PC-3 (cell line): ENCODE data around the gene COPG2.
"Not testable (repeated sequence)": the region's sequence is repeated elsewhere in the genome, so short reads cannot be mapped to it uniquely, and the experiment has no call there.

ENCODE experiments used
- CTCF ChIP-seq: fragments of 300-600 bp; sonication (generic); conservative IDR thresholded peaks from 2 replicates; pipeline ENCODE4 v1.5.1; 2017; ENCODE audit warnings: antibody characterized with exemption, low read depth, mild to moderate bottlenecking, low read length
- EZH2 ChIP-seq: fragments of 300-600 bp; sonication (generic); IDR thresholded peaks from one replicate; pipeline ENCODE4 v1.6.1; 2017; ENCODE audit warnings: antibody characterized with exemption, mild to moderate bottlenecking, low read length; ENCODE audit not compliant: unreplicated experiment

GRCh38 chr7:130585932-130586331 is 82.6 kb downstream of the COPG2 start:
- TF ChIP-seq CTCF, EZH2: not testable (repeated sequence)
